ENCODE results near the gene SYT14. TPM values are rescaled to one million over a fixed set of nuclear protein-coding genes. Genes with fewer than 3 reads are reported as not detected.

SYT14 gene
- polyA plus RNA-seq, 1 donor from 2014 or later: 21.9 TPM

GRCh38 chr1:209899948-209900347, 38.1 kb upstream of the SYT14 start:
- no peaks in the 10 kb centered on the region for H3K9me2 ChIP-seq (ENCODE audit: insufficient read depth, low read length)
- H3K9ac ChIP-seq (ENCODE audit: low read length): no peak overlapping the region
- H3F3A ChIP-seq (ENCODE audit: insufficient read depth, low read length, poor library complexity, severe bottlenecking): no peaks in the 10 kb centered on the region
- H3K36me3 ChIP-seq (ENCODE audit: insufficient read depth, low read length): no peaks in the 10 kb centered on the region
- H3K4me2 ChIP-seq (ENCODE audit: low read length): no peak overlapping the region
- H3K27me3 ChIP-seq (ENCODE audit: insufficient read depth, low read depth, low read length): no peaks in the 10 kb centered on the region
- H3K9me3 ChIP-seq (ENCODE audit: low read length): no peaks in the 10 kb centered on the region
- no peak overlapping the region for H3K4me3 ChIP-seq (ENCODE audit: low read length)
- H3K79me2 ChIP-seq (replicated peaks; ENCODE audit: insufficient read depth, low read length): no peaks in the 10 kb centered on the region
- H4K20me1 ChIP-seq (ENCODE audit: insufficient read depth): no peaks in the 10 kb centered on the region
- H3K27ac ChIP-seq (ENCODE audit: low read length): no peak overlapping the region
- TF ChIP-seq RAD21 (conservative IDR thresholded peaks at IDR 0.05) (no peak), REST (IDR thresholded peaks at IDR 0.05; ENCODE audit: borderline replicate concordance) (no peak), EP300 (conservative IDR thresholded peaks at IDR 0.05; ENCODE audit: poor library complexity, severe bottlenecking) (no peak), SMC3 (conservative IDR thresholded peaks at IDR 0.05; ENCODE audit: poor library complexity) (no peak), TAF1 (IDR thresholded peaks at IDR 0.05; ENCODE audit: low read depth) (no peak)
- H2AFZ ChIP-seq (ENCODE audit: low read depth, low read length): no peak overlapping the region

GRCh38 chr1:209900734-209901133, 37.3 kb upstream of the SYT14 start:
- no peak overlapping the region for H3K27ac ChIP-seq (ENCODE audit: low read length)
- H3K27me3 ChIP-seq (ENCODE audit: insufficient read depth, low read depth, low read length): no peaks in the 10 kb centered on the region
- no peaks in the 10 kb centered on the region for H4K20me1 ChIP-seq (ENCODE audit: insufficient read depth)
- no peaks in the 10 kb centered on the region for H3F3A ChIP-seq (ENCODE audit: insufficient read depth, low read length, poor library complexity, severe bottlenecking)
- no peaks in the 10 kb centered on the region for H3K36me3 ChIP-seq (ENCODE audit: insufficient read depth, low read length)
- H3K9ac ChIP-seq (ENCODE audit: low read length): no peak overlapping the region
- no peaks in the 10 kb centered on the region for H3K9me3 ChIP-seq (ENCODE audit: low read length)
- H2AFZ ChIP-seq (ENCODE audit: low read depth, low read length): no peak overlapping the region
- no peaks in the 10 kb centered on the region for H3K9me2 ChIP-seq (ENCODE audit: insufficient read depth, low read length)
- TF ChIP-seq REST (IDR thresholded peaks at IDR 0.05; ENCODE audit: borderline replicate concordance) (no peak), SMC3 (conservative IDR thresholded peaks at IDR 0.05; ENCODE audit: poor library complexity) (no peak), RAD21 (conservative IDR thresholded peaks at IDR 0.05) (no peak), EP300 (conservative IDR thresholded peaks at IDR 0.05; ENCODE audit: poor library complexity, severe bottlenecking) (no peak), MXI1 (conservative IDR thresholded peaks at IDR 0.05; ENCODE audit: poor library complexity, severe bottlenecking) (no peak), TAF1 (IDR thresholded peaks at IDR 0.05; ENCODE audit: low read depth) (no peak), CTCF (IDR thresholded peaks at IDR 0.05; ENCODE audit: poor library complexity, severe bottlenecking) (no peak), EZH2 (IDR thresholded peaks at IDR 0.05; ENCODE audit: borderline replicate concordance, insufficient read depth, low read length, poor library complexity, severe bottlenecking) (no peak), POLR2AphosphoS5 (IDR thresholded peaks at IDR 0.05) (no peak)
- no peak overlapping the region for H3K4me2 ChIP-seq (ENCODE audit: low read length)
- no peak overlapping the region for H3K4me3 ChIP-seq (ENCODE audit: low read length)
- H3K79me2 ChIP-seq (replicated peaks; ENCODE audit: insufficient read depth, low read length): no peaks in the 10 kb centered on the region

All from neural cell (in vitro differentiated cells).